Measurements from ENCODE around the gene ZBTB18.

- TF ChIP-seq HOXA7 (CRISPR knock-in tag; IDR thresholded peaks at IDR 0.05) (no peak), POLR2A (IDR thresholded peaks at IDR 0.05; ENCODE audit: low read length) (no peak), CHD4 (IDR thresholded peaks at IDR 0.05; ENCODE audit: borderline replicate concordance) (no peak)
Measured at GRCh38 chr1:244022864-244023440, 28.1 kb upstream of the ZBTB18 start.
